NOMO-1 treated with dmso at 0.1 percent for 144 hours (cell line): ENCODE results near the gene SOAT2.
"Not testable (repeated sequence)": the region's sequence is repeated elsewhere in the genome, so short reads cannot be mapped to it uniquely, and the experiment has no call there.

Source experiments
- DNase-seq: peaks from one replicate; lab custom pipeline; 2025; ENCODE audit not compliant: unreplicated experiment; lab: John Stamatoyannopoulos, UW

Gene SOAT2

DNA sequence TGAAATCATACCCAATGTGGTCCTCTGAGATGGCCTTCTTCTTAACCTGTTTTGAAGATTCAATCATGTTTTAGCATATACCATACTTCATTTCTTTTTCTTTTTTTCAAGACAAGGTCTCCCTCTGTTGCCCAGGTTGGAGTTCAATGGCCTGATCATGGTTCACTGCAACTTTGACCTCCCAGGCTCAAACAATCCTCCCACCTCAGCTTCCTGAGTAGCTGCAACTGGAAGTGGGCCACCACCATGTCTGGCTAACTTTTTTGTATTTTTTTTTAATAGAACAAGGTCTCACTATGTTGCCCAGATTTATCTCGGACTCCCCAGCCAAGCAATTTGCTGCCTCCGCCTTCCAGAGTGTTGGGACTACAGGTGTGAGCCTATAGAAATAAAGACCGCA is 30.4 kb downstream of the SOAT2 start:
- no peak for DNase-seq

DNA sequence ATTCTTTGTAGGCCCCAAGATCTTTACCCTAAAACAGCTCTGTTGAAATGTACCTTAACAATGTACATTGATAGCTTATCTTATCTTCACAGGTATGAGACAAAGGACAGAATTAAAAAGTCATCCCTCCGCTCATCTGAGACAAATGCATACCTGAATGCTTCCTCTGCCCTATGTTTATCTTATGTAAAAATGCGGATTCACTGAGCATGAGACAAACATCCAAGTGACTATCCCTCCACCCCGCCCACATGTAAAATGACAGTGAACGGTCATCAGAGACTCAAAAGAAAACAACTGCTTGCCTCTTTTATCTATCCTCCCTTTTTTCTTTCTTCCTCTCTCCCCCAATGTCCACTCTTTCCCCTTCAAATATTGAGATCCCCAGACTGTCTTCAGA is 40.1 kb downstream of the SOAT2 start:
- DNase-seq, result no peak

DNA sequence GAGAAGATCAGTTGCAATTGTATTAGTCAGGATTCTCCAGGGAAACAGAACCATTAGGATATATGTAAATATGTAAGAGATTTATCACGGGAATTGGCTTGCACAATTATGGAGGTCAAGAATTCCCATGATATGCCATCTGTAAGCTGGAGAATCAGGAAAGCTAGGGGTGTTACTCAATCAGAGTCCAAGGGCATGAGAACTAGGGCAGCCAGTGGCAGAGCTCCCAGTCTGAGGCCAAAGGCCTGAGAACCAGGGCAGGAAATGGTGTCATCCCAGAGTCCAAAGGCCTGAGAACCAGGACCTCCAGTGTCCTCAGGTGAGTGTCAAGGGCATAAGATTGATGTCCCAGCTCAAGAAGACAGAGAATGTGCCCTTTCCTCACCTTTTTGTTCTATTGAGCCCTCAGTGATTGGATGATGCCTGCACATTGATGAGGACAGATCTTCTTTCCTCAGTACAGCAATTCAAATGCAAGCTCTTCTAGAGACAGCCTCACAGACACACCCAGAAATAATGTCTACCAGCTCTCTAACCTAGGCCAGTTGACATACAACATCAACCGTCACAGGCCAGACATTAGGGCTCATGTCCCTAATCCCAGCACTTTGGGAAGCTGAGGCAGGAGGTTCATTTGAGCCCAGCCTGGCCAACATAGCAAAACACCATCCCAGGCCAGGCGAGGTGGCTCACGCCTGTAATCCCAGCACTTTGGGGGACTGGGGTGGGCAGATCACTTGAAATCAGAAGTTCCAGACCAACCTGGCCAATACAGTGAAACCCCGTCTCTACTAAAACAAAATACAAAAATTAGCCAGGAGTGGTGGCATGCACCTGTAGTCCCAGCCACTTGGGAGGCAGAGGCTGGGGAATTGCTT is 42.3 kb downstream of the SOAT2 start:
- no peak for DNase-seq

DNA sequence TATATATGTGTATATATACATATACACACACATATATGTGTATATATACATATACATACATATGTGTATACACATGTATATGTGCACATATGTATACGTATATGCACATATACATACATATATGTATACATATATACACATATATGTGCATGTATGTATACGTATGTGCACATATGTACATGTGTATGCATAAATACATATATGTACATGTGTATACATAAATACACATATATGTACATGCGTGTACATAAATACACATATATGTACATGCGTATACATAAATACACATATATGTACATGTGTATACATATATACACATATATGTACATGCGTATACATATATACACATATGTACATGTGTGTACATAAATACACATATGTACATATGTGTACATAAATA is 43.9 kb downstream of the SOAT2 start:
- no peak for DNase-seq

DNA sequence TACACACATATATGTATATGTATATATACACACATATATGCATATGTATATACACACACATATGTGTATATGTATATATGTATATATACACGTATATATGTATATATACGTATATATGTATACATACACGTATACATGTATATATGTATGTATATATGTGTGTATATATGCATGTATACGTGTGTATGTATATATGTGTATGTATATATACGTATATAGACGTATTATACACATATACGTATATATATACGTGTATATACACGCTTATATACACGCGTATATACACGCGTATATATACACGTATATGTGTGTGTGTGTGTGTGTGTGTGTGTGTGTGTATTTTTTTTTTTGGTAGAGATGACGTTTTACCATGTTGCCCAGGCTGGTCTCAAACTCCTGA is 44.4 kb downstream of the SOAT2 start:
- no peak for DNase-seq

DNA sequence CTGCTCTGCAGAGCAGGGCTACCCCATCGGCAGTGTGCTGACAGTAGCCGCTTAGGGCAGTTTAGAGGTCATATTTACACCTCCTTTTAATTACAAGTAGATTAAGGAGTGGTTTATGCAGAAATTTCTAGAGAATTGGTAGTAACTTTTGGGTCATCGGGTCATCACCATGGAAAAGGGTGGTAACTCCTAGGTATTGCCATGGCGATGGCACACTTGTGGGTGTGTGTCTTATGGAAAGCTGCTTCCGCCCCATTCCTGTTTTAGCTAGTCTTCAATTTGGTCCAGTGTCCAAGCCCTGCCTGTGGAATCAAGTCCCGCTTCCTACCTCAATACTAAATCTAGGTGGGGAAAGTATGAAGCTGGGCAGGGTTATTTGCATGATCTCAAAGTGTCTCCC is 47.8 kb downstream of the SOAT2 start:
- DNase-seq, result no peak

DNA sequence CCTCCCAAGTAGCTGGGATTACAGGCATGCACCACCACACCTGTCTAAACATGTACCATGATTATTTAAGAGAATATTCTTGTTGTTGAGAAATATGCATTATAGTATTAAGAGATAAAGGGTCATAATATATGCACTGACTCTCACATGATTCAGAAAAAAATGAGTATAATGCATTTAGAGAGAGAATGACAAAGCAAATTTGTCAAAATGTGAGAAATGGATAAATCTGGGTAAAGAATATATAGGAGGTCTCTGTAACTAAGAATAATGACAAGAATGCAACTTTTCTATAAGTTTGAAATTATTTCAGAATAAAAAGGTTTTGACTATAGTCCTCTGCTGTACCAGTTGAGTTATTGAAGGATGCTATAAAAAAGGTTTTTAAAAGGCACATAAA is 49.1 kb downstream of the SOAT2 start:
- no peak for DNase-seq

DNA sequence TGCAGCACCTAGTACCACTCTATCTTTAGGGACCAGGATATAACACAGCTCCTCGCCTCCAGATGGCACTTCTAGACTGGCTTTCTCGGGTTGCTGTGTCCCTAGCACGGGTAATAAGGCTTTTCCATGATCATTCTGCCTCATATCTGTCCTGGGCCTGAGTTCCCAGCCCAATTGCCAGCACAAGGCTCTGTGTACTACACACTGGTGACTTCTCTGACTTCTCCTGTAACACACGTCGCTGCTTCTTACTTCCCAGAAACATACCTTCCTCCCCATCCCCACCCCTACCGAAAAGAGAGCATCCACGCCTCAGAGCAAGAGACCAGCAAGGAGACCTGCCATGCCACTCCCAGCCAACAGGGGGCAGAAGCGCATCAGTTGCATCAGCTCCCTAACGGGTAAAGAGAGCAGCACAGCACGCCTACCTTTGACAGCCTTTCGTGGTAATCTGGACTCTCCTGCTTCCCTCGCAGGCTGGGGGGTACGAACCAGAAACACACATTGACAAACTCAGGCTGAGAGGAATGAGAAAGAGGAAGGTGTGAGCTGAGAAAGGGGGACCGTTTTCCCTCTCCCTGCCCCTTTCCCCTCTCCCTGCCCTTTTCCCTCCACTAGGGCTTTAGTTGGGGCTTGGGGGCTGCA is 56.0 kb downstream of the SOAT2 start:
- DNase-seq, result peak; percentile 49

DNA sequence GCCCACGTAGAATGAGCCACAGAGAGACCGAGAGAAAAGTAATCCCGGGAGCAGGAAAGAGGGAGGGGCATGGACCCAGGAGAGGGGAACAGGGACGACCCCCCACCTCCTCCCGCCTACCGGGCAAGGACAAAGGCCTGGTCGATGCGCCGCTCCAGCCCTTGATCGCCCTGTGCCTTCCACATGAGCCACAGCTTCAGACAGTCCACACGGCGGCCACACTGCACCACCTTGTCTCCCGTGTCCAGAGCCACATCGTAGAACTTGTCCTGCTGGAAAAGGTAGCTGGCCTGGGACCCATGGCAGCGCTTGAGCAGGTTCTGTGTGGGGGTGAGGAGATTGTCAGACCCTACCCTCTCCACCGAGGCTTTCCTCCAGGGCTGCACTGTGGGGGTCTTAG is 56.7 kb downstream of the SOAT2 start:
- no peak for DNase-seq

DNA sequence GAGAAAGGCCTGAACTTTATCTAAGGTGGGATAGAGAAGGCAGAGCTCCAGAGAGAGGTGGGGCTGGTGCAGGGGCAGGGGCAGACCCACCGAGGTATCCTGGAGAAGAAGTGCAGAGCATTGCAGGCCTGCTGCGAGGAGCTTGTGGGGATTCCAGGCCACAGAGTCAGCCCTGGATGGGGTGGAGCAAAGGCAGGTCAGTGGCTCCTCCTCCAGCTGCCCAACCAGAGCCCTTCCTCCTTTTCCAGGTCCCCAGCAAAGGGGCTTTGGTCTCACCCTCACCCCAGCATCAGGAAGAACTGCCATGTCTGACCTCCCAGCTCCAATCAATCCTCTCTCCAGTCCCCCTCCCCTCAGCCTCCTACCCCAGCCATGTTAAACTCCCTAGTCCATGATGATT is 57.4 kb downstream of the SOAT2 start:
- DNase-seq, result no peak

DNA sequence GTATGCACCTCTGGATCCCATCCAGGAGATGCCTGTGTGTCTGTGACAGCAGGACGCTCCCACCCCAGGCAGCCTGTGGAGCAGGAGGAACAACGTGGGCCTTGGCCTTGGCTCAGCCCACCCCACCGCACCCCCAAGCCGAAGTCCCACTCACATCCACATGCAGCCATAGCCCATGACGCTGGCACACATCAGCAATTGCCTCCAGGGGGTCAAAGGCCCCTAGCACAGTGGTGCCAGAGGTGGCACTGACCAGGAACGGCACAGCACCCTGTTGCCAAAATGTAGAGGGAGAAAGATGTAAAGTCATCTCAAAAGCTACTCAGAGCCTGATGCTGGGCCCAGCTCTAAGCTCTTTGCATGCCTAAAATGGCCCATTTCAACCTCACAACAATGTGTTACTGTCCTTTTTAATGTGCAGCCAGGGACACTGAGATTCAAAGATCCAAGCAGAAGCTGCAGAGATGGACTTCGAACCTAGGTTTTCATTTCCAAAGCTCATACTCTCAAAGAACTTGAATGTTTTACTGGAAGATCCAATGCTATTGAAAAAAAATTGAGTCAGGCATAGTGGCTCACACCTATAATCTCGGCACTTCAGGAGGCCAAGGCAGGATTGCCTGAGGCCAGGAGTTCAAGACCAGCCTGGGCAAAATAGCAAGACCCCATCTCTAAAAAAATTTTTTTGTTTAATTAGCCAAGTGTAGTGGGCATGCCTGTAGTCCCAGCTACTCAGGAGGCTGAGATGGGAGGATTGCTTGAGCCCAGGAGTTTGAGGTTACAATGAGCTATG is 58.0 kb downstream of the SOAT2 start:
- DNase-seq, result no peak

DNA sequence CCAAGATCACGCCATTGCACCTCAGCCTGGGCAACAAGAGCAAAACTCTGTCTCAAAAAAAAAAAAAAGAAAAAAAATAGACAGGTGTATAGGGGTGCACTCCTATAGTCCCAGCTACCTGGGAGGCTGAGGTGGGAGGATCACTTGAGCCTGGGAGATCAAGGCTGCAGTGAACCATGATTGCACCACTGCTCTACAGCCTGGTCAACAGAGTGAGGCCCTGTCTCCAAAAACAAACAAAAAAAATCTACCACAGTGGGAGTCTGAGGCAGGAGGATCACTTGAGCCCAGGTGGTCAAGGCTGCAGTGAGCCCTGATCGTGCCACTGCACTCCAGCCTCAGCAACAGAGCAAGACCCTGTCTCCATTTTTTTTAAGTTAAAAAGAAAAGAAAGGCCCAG is 59.7 kb downstream of the SOAT2 start:
- DNase-seq, result not testable (repeated sequence)

DNA sequence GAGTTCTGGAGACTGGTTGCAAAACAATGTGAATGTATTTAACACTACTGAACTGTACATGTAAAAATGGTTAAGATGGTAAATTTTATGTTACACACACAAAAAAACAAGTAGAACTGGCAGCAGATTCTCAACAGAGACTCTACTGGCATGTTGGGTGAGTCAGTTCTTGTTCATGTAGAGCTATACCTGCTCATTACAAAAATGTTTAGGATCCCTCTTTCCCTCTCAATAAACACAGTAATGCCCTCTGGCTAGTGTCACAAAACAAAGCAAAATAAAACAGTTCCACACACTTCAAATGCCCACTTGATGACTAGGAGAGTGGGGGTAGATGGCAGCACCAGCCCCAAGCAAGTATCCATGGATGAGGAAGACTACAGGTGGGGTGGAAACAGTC is 63.6 kb downstream of the SOAT2 start:
- DNase-seq, result no peak

DNA sequence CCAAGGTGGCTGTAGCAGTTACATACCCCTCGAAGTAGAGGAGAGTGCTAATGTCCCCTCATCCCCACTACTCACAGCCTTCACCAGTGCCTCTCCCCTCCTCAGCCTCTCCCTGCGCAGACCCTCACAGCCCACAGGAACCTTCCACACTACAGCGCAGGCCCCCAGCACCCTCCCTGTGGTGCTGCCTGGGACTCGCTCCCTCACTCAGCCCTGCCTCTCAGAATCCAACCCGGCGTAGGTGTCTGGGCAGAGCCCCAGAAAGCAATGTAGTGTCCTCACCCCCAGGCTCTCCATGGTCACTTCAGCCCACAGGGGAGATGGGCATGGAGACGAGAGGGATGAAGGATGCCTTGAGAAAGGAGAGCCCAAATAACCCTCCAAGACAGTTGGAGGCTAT is 66.4 kb downstream of the SOAT2 start:
- DNase-seq, result no peak

DNA sequence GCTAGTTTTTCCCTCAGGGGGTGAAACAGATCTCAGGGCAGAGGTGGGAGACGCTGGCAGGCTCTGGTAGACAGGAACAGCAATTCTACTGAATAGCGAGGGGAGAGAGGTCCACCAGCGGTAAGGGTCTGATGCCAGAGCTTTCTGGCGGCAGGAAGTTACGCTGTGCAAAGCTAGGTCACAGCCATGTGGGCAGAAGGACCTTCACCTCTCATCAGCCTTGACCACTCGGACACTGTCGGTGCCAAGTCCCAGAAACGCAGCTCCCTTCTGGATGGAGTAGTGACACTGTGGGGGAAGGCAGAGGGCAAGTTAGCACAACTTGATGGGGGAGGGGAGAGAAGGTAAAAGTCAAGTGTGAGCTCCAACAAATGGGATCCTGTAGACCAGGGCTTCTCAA is 66.9 kb downstream of the SOAT2 start:
- DNase-seq, result no peak

DNA sequence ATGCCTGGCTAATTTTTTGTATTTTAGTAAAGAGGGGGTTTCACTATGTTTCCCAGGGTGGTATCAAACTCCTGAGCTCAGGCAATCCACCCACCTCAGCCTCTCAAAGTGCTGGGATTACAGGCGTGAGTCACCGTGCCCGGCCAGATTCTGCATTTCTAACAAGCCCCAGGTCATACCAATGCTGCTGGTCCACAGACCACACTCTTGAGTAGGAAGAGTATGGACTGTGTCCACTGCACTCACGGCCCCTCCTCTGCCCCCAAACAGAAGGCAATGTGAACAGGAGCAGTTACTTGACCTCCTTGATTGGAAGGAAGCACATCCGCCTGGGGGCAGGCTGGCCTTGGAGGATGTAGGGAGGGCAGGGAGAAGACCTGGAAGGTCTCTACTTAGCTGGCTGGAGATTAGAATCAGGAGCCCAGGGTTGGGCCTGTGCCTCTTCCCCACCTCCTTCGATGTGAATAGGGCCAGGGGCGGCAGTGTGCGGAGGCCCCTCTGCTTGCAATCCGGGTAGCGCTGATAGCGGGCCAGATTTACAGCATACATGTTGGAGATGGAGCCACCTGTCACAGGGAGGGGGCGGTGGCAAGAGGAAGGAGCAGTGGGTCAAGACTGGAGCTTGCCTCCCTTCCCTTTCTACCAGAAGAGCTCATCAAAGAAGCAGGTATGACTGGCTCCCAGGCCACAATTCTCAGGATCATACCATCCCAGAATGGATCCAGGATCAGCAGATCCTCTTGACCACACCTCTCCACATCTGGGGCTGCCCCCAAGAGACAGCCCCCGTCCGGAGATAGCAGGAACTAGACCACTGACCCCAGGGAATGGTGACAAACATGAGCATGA is 67.8 kb downstream of the SOAT2 start:
- no peak for DNase-seq

DNA sequence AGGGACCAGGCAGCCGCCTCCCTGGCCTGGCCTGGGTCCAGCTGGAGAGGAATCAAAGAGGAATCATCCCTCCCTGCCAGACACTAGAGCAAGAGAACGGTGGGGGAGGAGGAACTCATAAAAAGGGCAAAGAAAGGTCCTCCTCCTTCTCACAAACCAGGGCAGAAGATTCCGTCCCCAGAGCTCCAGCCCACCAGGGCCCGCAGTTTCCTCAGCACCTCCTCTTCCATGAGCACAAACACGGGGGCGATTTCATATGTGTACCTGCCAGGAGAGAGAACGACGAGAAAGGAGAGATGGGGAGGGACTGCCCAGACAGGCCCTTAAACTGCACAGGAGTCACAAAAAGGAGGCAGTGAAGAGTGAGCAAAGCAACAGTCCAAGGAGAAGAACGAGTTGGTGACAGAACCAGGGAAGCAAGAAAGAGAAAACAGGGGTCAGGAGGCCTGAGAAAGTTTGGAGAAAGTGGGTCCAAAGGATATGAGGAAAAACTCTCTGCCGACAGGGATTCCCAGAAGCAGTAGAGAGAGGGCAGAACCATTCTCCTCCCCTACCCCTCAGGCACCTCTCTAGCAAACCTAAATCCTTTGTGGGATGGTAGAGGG is 68.5 kb downstream of the SOAT2 start:
- DNase-seq, result no peak

DNA sequence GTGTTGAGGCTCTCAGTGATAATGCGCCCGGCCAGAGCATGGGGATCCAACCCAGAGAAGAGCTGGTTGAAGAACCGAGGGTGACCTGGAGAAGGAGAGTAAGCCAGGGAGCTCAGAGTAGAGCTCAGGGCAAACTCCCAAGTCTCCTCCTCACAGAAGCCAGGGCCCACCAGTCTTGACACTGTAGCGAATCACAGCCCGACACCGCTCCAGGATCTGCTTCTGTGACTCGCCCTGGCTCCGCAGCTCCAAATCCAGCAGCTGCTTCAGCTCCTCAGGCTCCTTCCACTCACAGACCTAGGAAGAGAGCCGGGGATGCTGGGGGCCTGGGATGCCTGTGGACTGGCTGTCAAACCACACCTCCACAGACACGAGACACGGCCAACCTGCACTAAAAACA is 69.1 kb downstream of the SOAT2 start:
- DNase-seq, result no peak

DNA sequence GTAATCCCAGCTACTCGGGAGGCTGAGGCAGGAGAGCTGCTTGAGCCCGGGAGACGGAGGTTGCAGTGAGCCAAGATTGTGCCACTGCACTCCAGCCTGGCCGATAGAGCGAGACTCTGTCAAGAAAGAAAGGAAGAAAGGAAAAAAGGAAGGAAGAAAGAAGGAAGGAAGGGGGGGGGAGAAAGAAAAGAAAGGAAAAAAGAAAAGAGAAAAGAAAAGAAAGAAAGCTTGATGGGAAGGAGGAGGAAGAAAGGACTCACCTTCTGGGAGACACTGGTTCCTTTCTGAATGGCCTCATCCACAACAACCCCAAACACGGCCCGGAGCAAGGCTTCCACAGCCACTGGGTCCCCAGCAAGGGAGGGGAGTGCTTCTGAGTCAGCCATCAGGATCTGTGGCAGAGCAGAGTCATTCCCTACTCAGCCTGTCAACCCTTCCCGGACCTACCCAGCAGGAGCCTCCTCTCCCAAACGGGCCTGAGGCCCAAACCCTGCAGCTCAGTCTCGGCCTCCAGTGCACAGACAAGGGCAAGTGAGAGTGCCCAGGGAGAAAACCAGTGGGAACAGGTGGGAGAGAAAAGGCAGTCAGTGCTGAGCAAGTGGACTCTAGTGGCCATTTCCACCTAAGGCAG is 69.9 kb downstream of the SOAT2 start:
- no peak for DNase-seq
